Endothelial cell (in vitro differentiated cells): ENCODE results near the gene STIMATE. TPM values are rescaled to one million over a fixed set of nuclear protein-coding genes. Genes with fewer than 3 reads are reported as not detected.

Experiments used
- DNase-seq: peaks from one replicate; pipeline ENCODE4 v3.0.0; 2021; ENCODE audit warnings: low spot score
- H3K27ac Mint-ChIP-seq: one replicate; pipeline ENCODE4 v1.8.0; 2021; ENCODE audit warnings: mixed read lengths, inconsistent platforms; ENCODE audit not compliant: unreplicated experiment
- H3K27me3 Mint-ChIP-seq: one replicate; pipeline ENCODE4 v1.8.0; 2021; ENCODE audit warnings: mild to moderate bottlenecking, moderate library complexity, mixed read lengths, inconsistent platforms; ENCODE audit not compliant: unreplicated experiment
- H3K36me3 Mint-ChIP-seq: one replicate; pipeline ENCODE4 v1.8.0; 2021; ENCODE audit warnings: mild to moderate bottlenecking, low read depth, mixed read lengths, inconsistent platforms; ENCODE audit not compliant: unreplicated experiment
- H3K4me1 Mint-ChIP-seq: one replicate; pipeline ENCODE4 v1.8.0; 2021; ENCODE audit warnings: mild to moderate bottlenecking, mixed read lengths, inconsistent platforms; ENCODE audit not compliant: unreplicated experiment
- H3K4me3 Mint-ChIP-seq: one replicate; pipeline ENCODE4 v1.8.0; 2021; ENCODE audit warnings: mild to moderate bottlenecking, mixed read lengths, inconsistent platforms; ENCODE audit not compliant: unreplicated experiment
- H3K9me3 Mint-ChIP-seq: one replicate; pipeline ENCODE4 v1.8.0; 2021; ENCODE audit warnings: mixed read lengths, inconsistent platforms; ENCODE audit not compliant: unreplicated experiment
- total RNA-seq: library from RNA; stranded (reverse); fragmentation: NEBNext Ultra II Directional; extraction: Animal tissue kit (Norgen Biotek cat#: 25700); gene quantifications from one replicate; pipeline ENCODE4 v1.2.1, GENCODE V29; 2021; ENCODE audit not compliant: unreplicated experiment
- TF ChIP-seq, protein P1 (sequence below): fragments of 200-600 bp; sonication (generic); IDR thresholded peaks from one replicate; pipeline ENCODE4 v1.5.0; 2021; ENCODE audit warnings: antibody characterized with exemption; ENCODE audit not compliant: unreplicated experiment

The STIMATE gene
- total RNA-seq, 1 donor from 2014 or later: 24.5 TPM

DNA sequence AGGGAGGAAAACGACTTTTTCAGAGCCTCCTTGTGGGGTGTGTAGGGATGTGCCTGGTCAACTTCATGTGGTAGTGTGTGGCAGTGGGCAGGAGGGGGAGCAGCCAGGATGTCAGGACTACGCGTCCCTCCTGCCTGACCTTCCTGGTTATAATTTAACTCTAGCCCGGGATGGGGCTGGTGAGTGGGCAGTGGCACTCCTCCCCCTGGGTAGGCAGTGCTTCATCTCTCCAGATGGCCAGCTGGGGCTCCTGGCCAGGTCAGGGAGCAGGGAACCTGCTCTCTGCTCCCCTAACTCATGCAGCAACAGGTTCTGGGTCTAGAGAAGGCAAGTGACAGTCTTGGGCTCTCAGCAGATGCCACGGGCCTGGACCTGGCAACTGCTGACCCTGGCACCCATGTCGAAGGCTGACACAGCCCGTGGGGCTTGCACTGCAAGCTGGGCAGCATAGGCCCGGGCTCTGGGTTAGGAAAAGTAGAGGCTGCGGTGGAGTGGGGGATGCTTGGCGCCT is 69.4 kb downstream of the STIMATE start:
- peaks cover 4% of the 10 kb centered on the region for H3K36me3 Mint-ChIP-seq
- no peak overlapping the region for H3K27ac Mint-ChIP-seq
- peak; percentile 16 for DNase-seq
- H3K4me3 Mint-ChIP-seq: no peak overlapping the region
- peaks cover 2% of the 10 kb centered on the region for H3K4me1 Mint-ChIP-seq
- H3K9me3 Mint-ChIP-seq: no peaks in the 10 kb centered on the region
- TF ChIP-seq, protein P1, sequence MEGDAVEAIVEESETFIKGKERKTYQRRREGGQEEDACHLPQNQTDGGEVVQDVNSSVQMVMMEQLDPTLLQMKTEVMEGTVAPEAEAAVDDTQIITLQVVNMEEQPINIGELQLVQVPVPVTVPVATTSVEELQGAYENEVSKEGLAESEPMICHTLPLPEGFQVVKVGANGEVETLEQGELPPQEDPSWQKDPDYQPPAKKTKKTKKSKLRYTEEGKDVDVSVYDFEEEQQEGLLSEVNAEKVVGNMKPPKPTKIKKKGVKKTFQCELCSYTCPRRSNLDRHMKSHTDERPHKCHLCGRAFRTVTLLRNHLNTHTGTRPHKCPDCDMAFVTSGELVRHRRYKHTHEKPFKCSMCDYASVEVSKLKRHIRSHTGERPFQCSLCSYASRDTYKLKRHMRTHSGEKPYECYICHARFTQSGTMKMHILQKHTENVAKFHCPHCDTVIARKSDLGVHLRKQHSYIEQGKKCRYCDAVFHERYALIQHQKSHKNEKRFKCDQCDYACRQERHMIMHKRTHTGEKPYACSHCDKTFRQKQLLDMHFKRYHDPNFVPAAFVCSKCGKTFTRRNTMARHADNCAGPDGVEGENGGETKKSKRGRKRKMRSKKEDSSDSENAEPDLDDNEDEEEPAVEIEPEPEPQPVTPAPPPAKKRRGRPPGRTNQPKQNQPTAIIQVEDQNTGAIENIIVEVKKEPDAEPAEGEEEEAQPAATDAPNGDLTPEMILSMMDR: no peak
- no peaks in the 10 kb centered on the region for H3K27me3 Mint-ChIP-seq

DNA sequence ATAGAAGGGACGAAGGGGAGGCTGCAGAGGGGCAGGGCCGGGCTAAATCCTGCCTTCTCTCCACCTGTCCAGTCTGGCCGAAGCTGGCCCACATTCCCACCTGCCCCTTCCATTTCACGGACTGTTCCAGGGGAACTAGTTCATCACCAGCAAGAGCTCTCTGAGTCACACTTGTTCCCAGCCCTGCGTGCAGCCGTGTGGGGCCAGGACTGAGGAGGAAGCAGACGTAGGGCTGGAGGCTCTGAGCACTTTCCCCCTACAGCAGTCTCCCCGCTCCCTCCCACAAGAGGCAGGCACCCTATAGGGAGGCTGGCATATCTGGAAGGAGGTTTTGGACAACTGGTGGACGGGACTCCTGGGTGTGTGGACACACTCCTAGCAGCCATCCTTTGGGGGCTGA is 69.9 kb downstream of the STIMATE start:
- no peak overlapping the region for H3K4me3 Mint-ChIP-seq
- H3K4me1 Mint-ChIP-seq: peaks cover 2% of the 10 kb centered on the region
- H3K27me3 Mint-ChIP-seq: no peaks in the 10 kb centered on the region
- TF ChIP-seq, protein P1: no peak
- H3K27ac Mint-ChIP-seq: no peak overlapping the region
- peaks cover 4% of the 10 kb centered on the region for H3K36me3 Mint-ChIP-seq
- H3K9me3 Mint-ChIP-seq: no peaks in the 10 kb centered on the region
- DNase-seq: no peak

DNA sequence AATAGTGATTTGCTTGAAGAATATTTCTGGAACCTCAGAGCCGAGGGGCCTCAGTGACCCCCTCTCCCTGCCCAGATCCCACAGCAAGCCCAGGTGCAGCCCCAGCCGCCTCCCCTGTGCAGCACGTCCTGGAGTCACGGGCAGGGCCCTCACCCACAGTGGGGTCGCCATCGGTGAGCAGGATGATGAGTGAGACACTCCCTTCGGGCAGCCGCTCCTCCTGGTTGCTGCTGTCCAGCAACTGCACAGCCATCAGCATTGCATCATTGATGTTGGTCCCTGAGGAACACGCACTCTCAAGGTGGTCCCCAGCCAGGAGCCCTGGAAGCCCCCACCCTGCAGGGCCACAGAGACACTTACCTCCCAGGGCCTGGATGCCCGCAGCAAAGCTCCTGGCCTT is 73.3 kb downstream of the STIMATE start:
- TF ChIP-seq, protein P1: no peak
- Mint-ChIP-seq H3K36me3 (peaks cover 4% of the 10 kb centered on the region), H3K4me3 (no peak overlapping the region), H3K27ac (no peak overlapping the region), H3K9me3 (no peaks in the 10 kb centered on the region), H3K27me3 (peaks cover 5% of the 10 kb centered on the region), H3K4me1 (no peaks in the 10 kb centered on the region)
- DNase-seq: no peak

DNA sequence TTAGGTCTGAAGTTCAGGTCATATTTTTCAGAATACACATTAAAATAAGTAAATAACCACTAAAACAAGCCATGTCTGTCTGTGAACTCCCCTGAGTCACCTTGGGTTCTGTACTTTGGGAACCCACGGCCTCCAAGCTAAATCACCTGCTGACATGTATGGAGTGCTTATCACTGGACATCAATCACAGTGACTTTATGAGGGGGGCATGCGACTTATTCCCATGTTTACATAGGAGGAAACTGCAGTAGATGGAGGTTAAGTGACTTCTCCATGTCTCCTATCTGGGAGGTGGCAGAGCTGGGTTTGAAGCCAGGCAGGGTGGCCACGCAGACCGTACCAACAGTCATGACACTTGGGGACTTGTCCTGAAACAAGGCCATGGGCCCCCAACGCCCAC is 75.0 kb downstream of the STIMATE start:
- Mint-ChIP-seq H3K27me3 (peaks cover 5% of the 10 kb centered on the region), H3K36me3 (peaks cover 4% of the 10 kb centered on the region), H3K9me3 (no peaks in the 10 kb centered on the region), H3K4me1 (peaks cover 4% of the 10 kb centered on the region), H3K4me3 (no peak overlapping the region), H3K27ac (no peak overlapping the region)
- TF ChIP-seq, protein P1: no peak
- DNase-seq: no peak

DNA sequence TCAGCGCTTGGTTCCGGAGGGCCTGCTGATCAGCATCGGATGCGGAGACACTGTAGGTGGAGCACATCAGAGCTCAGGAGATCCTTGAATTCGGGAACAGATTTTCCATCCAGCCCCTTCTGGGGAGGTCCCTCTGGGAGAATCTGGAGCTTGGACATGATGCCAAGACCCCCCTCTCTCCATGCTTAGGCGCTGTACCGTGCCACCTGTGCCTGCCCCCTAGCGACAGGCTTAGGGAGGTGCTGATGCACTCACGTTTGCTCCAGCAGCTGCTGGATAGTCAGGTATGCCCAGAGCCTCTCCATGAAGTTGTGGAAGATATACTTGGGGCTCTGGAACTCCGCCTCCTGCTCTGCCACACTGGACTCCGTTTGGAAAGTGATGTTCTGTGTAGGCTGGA is 76.6 kb downstream of the STIMATE start:
- H3K4me3 Mint-ChIP-seq: no peak overlapping the region
- H3K27ac Mint-ChIP-seq: no peak overlapping the region
- peaks cover 4% of the 10 kb centered on the region for H3K36me3 Mint-ChIP-seq
- TF ChIP-seq, protein P1: peak; percentile 73
- H3K27me3 Mint-ChIP-seq: peaks cover 5% of the 10 kb centered on the region
- H3K4me1 Mint-ChIP-seq: peaks cover 4% of the 10 kb centered on the region
- no peaks in the 10 kb centered on the region for H3K9me3 Mint-ChIP-seq
- DNase-seq: peak; percentile 58
